Astrocyte of the spinal cord (primary cell): ENCODE measurements around the gene PEAK3.

Experiments used
- DNase-seq: peaks from one replicate; pipeline ENCODE4 v3.0.0; 2011; ENCODE audit warnings: low read depth, low spot score
- H3K4me3 ChIP-seq: 2 replicates; pipeline ENCODE4 v1.5.1; 2011; ENCODE audit warnings: low read depth, mild to moderate bottlenecking, low read length, moderate library complexity
- CTCF ChIP-seq: IDR thresholded peaks from 2 replicates; pipeline ENCODE4 v1.5.1; 2012; ENCODE audit warnings: low read depth, mild to moderate bottlenecking, low read length, inconsistent platforms
- in situ Hi-C: cut with HindIII; loops from 2 replicates; pipeline ENCODE4 v1.10.0; 2017; ENCODE audit warnings: low sequenced_read_pairs

Gene PEAK3

DNA sequence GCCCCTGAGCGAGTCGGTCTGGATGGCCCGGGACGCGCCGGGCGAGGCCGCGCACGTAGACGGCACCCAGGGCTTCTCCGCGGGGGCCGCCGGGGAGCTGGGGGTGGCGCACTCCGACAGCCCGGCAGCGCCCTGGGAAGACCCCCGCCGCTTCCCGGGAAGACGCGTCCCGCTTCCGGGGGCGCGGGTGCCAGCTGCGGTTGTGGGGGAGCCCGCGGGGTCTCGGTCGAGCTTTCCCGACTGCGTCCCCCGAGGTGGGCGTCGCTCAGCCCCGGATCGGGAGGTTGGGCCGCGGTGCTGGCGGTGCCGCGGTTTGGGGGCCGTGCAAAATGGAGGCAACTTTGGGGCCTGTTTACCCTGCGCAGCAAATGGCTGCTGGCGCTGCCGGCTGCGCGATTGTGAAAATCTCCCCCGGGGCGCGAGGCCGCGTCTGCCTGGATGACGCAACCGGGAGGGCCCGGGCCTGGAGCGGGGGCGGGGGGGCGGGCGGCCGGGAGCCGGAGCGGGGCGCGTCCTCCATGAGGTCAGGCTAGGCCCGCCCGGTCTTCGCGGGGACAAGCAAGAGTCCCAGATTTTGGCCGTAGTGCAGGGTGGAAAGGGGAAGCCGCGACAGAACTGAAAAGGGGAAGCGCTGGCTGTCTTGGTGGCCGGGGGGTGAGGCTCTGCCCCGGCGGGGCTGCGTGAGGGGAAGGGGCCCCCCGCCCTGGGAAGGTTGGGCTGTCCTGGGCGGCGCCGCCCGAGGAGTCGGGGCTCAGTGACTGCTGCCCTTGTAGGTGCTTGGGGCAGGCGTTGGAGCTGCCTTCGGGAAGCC lies 11.3 kb downstream of the PEAK3 start:
- TF ChIP-seq CTCF = no peak
- peak; percentile 89 for DNase-seq
- peak overlapping the region; percentile 99 for H3K4me3 ChIP-seq
- in situ Hi-C loops = no loop called here

DNA sequence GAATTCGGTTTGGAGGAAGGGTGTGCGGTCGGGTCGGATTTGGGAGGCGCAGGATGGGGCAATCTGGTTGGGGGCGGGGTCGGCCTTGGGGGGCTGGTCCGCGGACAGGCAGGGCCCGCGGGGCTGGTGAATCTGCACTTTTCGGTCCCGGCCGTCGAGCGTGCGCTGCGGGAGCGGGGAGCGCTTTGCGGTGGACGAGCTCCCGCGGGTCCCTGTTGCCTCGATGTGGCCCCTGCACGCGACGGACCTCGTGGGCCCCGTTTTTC lies 11.9 kb downstream of the PEAK3 start:
- in situ Hi-C loops = no loop called here
- no peak for DNase-seq
- H3K4me3 ChIP-seq = peak overlapping the region; percentile 99
- no peak for TF ChIP-seq CTCF

DNA sequence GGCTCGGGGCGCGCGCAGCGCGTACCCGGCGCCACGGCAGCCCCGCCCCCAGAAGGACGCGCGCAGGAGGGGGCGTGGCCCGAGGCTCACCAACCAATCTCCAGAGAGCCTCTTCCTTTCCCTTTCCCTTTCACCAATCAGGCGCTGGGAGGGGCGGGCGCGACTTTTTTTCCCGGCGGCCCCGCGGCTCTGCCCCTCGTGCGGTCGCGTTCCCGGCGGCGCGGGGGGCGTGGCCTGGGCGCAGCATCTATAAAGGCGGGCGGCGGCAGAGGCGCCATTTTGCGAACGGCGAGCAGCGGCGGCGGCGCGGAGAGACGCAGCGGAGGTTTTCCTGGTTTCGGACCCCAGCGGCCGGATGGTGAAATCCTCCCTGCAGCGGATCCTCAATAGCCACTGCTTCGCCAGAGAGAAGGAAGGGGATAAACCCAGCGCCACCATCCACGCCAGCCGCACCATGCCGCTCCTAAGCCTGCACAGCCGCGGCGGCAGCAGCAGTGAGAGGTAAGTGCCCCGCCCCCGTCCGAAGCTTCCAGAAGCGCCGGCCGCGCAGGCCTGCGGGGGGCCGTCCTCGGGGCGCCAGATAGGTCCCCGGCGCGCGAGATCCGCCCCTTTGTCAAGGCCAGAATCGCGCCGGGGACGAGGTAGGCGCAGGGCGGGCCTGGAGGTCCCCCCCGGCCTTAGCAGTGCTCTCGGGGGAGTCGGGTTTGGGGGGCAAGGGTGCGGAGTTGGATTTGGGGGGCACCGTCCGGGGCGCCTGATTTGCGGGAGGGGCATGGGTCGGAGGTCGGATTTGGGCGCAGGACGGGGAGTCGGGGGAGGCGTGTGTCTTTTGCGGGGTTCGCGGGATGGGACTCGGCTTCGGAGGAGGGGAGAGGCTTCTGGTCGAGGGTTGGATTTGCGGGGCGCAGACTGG lies 12.5 kb downstream of the PEAK3 start:
- TF ChIP-seq CTCF = no peak
- peak; percentile 97 for DNase-seq
- in situ Hi-C loops = no loop called here
- H3K4me3 ChIP-seq = peak overlapping the region; percentile 99

DNA sequence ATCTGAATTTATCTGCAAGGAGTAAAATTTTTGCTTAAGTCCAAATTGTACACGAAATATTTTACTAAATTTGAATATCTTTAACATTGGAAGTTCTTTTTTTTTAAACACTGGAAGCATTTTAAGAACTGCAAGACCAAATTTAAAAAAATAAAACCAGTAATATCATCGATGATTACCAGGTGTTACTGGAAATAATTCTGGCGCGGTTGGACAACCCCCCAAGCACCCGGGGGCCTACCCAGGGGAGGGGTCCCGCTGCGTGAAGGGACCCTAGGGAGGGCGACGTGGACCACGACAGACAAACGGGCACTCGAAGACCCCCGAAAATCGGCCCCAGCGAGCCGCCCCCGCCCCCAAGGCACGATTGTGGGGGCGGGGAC lies 13.1 kb downstream of the PEAK3 start:
- TF ChIP-seq CTCF = no peak
- no peak for DNase-seq
- peak overlapping the region; percentile 69 for H3K4me3 ChIP-seq
- in situ Hi-C loops = no loop called here

- TF ChIP-seq CTCF = no peak
- H3K4me3 ChIP-seq = no peak overlapping the region
- in situ Hi-C loops = no loop called here
- no peak for DNase-seq
Measured at GRCh38 chr19:2268480-2268830, 13.5 kb downstream of the PEAK3 start.

DNA sequence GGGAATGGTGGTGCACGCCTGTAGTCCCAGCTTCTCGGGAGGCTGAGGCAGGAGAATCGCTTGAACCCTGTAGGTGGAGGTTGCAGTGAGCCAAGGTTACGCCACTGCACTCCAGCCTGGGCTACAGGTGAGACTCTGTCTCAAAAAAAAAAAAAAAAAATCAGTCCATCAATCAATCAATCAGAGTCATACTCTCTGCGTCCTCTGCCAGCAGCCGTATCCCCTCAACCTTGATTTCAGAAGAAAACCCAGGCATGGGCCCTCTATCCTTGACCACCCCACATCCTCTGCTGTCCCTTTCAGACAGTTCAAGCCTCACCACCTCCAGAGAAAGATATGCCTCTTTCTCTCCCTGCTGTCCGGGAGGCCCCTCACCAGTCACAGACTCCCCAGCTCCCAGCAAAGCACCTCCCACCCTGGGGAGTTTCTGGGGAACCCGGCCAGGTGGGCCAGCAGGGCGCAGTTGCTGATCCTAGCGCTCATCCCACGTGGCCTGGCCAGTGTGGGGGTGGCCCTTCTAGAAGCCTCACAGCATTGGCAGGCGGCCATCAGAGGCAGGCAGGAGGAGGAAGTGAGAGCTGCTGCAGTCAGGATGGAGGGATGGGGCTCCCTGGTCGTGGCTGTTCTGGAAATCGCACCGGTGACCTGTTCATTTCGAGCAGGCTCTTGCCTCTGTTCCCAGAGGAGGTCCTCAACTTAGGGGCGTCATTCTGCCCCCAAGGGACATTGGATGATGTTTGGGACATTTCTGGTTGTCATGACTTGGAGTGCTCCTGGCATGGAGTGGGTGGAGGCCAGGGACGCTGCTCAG lies 15.6 kb downstream of the PEAK3 start:
- peak; percentile 71 for DNase-seq
- no peak overlapping the region for H3K4me3 ChIP-seq
- TF ChIP-seq CTCF = no peak
- in situ Hi-C loops = no loop called here
